ENCODE results near the gene FCHSD2. TPM values are rescaled to one million over a fixed set of nuclear protein-coding genes. Genes with fewer than 3 reads are reported as not detected.

Gene FCHSD2
- total RNA-seq, 1 donor from 2014 or later: 43.4 TPM

- Histone ChIP-seq H3K27ac (replicated peaks) (peak overlapping the region; percentile 79), H3K4me3 (no peak overlapping the region), H3K36me3 (no peaks in the 10 kb centered on the region), H3K4me1 (peaks cover 46% of the 10 kb centered on the region), H3K9me3 (replicated peaks) (no peaks in the 10 kb centered on the region), H3K27me3 (ENCODE audit: low read depth) (no peaks in the 10 kb centered on the region)
- peak; percentile 68 for DNase-seq
- TF ChIP-seq CTCF (IDR thresholded peaks at IDR 0.05; ENCODE audit: borderline replicate concordance): no peak
- intact Hi-C loops (cut with micrococcal nuclease): loop anchor here (5.0 kb wide), 1 partner anchor 62 kb away; no protein-coding TSS in a partner anchor
Measured at GRCh38 chr11:72789493-72790131, 352.5 kb downstream of the FCHSD2 start.

GRCh38 chr11:72788241-72788640, 353.9 kb downstream of the FCHSD2 start:
- Histone ChIP-seq H3K36me3 (no peaks in the 10 kb centered on the region), H3K9me3 (replicated peaks) (no peaks in the 10 kb centered on the region), H3K4me1 (peaks cover 38% of the 10 kb centered on the region), H3K27ac (replicated peaks) (no peak overlapping the region), H3K4me3 (no peak overlapping the region), H3K27me3 (ENCODE audit: low read depth) (no peaks in the 10 kb centered on the region)
- intact Hi-C loops (cut with micrococcal nuclease): no loop called here
- no peak for TF ChIP-seq CTCF (IDR thresholded peaks at IDR 0.05; ENCODE audit: borderline replicate concordance)
- no peak for DNase-seq

- Histone ChIP-seq H3K9me3 (replicated peaks) (no peaks in the 10 kb centered on the region), H3K4me1 (peaks cover 30% of the 10 kb centered on the region), H3K27me3 (ENCODE audit: low read depth) (no peaks in the 10 kb centered on the region), H3K27ac (replicated peaks) (no peak overlapping the region), H3K36me3 (no peaks in the 10 kb centered on the region), H3K4me3 (no peak overlapping the region)
- DNase-seq: no peak
- no peak for TF ChIP-seq CTCF (IDR thresholded peaks at IDR 0.05; ENCODE audit: borderline replicate concordance)
- intact Hi-C loops (cut with micrococcal nuclease): no loop called here
Measured at GRCh38 chr11:72787216-72788104, 354.7 kb downstream of the FCHSD2 start.

Other genes with a start within 250 kb of the FCHSD2 start
- gene P2RY2, start 76.0 kb upstream of the FCHSD2 start, total RNA-seq: 19.8 TPM
- 2.2 TPM for gene P2RY6, start 130.0 kb upstream of the FCHSD2 start, total RNA-seq
- gene ARHGEF17, start 166.0 kb upstream of the FCHSD2 start, total RNA-seq: 53.1 TPM
- 1.6 TPM for gene RELT, start 234.1 kb upstream of the FCHSD2 start, total RNA-seq

Measured in left ventricle myocardium inferior (tissue), 1 donor.